Non-pigmented ciliary epithelial cell (primary cell): ENCODE measurements around the gene ZNF578.
"Not testable (repeated sequence)": the region's sequence is repeated elsewhere in the genome, so short reads cannot be mapped to it uniquely, and the experiment has no call there.

ENCODE experiments used
- DNase-seq: peaks from one replicate; pipeline ENCODE4 v3.0.0-alpha.2; 2010; ENCODE audit warnings: low read depth

Gene ZNF578

DNA sequence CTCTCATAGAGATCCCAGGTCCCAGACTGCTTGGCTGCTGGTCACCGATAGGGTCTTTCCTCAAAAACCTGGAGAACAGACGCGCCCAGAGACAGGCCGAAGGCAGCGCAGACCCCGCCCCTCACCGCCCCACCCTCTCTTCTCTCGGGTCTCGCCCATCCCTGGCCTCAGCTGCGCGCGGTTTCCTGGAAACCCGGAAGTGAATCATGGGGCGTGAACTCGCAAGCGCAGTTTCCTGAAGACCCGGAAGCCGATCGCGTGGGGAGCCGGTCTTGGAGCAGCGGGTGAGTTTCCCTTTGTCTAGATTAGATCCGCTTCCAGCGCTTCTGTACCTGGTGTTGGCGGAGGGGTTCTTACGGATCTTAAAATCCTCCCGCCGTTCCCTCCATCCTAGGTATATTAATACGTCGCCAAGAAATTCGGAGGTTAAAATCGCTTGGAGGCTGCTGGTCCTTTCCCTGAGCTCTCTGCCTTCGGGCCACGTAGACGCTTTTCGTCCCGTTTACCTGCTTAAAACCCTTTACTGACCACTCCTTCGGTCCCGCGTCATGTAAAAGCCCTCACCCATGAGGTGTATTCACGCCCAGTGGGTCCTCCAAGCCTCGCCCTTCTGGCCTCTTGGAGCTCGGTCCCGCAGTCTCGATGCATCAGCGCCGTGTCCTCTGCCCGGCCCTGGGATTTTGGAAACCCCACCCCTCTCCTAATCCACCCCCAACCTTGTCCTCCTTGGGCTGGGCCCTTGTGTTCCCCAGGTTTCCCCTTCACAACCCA lies at the start of gene ZNF578:
TSS of gene ZNF578 (plus strand) at position 230 of the 771 bp plus-strand sequence. CDS start 48,293 bp downstream, outside the sequence.
- peak; percentile 53 for DNase-seq

DNA sequence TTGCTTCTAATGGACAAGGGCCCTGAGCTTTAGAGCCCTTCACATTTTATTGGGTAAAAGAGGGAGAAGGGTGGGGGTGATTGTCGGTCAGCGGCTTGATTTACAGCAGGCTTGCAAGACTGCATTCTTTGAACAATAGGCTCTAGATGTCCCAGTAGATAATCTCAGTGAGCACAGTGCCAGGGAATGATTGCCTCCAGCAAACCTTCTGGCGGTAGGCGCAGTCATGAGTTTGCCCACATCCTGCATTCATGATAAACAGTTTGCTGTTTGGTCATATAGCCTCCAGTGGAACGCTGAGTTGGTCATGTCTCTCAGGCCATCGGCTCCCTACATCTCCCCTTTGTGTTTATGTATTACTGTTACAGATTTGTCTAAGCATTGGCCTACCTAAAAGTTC lies 43.1 kb upstream of the ZNF578 start:
- no peak for DNase-seq

DNA sequence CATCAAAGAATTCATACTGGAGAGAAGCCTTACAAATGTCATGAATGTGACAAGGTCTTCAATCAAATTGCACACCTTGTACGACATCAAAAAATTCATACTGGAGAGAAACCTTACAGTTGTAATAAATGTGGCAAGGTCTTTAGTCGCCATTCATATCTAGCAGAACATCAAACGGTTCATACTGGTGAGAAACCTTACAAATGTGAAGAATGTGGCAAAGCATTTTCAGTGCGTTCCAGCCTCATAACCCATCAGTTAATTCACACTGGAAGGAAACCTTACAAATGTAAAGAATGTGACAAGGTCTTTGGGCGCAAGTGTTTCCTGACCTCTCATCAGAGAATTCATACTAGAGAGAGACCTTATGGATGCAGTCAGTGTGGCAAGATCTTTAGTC lies 37.6 kb upstream of the ZNF578 start:
- DNase-seq: no peak

DNA sequence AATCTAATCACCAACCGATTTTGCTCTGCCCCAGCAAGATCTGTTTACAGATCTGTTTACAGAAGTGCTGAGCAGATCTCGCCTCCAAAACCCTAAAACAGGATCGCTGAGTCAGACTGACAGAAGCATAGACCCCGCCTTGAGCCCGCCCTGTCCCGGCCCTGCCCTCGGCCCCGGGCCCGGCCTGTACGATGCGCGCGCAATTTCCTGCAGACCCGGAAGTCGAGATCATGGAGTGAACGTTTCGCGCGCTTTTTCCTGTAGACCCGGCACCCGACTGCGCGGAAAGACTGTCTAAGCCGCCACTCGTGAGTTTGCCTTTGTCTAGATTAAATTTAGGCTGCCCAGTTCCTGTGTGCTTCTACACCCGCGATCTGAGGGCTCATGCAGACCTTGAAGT lies 24.4 kb upstream of the ZNF578 start, which contains the start of gene ZNF534:
TSS of gene ZNF534 (plus strand) at position 212 of the 400 bp plus-strand sequence. CDS start 2,327 bp downstream, outside the sequence.
- DNase-seq: no peak

DNA sequence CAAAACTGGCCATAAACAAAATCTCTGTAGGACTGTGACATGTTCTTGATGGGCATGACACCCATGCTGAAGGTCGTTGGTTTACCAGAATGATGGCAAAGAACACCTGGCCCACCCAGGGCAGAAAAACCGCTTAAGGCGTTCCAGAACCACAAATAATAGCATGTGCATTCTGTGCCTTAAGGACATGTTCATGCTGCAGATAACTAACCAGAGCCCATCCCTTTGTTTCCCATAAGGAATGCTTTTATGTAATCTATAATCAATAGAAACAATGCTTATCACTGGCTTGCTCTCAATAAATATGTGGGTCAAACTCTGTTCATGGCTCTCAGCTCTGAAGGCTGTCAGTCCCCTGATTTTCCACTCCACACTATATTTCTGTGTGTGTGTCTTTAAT lies 11.2 kb upstream of the ZNF578 start:
- DNase-seq: no peak

DNA sequence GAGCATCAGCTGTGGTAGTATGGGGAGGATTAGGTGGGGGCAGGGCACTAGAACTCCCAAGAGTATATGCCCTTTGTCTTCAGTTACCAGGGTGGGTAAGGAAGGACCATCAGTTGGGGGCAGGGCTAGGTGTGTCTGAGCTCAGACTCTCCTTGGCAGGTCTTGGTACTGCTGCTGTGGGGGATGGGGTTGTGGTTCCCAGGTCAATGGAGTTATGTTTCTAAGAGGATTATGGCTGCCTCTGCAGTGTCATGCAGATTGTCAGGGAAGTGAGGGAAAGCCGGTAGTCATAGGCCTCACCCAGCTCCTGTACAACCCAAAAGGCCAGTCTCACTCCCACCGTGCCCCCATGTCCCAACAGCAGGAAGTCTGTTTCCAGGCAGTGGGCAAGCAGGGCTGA lies 8.8 kb upstream of the ZNF578 start:
- DNase-seq: no peak

DNA sequence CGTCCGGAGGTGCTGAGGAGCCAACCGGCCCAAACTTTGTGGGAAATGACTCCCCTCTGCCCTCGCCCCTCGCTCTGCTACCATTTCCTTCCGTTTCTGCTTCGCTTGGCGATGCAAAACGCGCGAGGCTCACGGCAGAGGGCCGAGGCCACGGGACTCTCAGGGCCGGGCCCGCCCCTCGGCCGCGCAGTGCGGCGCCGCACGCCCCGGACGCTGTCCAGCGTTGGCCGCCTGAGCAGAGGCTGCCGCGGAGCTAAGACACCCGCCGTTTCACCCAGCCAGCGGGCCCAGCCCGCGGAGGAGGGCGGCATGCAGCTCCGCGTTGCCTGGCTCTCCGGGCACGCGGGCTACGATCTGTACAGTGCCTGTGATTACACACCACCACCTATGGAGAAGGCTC lies 2.1 kb upstream of the ZNF578 start:
- no peak for DNase-seq

DNA sequence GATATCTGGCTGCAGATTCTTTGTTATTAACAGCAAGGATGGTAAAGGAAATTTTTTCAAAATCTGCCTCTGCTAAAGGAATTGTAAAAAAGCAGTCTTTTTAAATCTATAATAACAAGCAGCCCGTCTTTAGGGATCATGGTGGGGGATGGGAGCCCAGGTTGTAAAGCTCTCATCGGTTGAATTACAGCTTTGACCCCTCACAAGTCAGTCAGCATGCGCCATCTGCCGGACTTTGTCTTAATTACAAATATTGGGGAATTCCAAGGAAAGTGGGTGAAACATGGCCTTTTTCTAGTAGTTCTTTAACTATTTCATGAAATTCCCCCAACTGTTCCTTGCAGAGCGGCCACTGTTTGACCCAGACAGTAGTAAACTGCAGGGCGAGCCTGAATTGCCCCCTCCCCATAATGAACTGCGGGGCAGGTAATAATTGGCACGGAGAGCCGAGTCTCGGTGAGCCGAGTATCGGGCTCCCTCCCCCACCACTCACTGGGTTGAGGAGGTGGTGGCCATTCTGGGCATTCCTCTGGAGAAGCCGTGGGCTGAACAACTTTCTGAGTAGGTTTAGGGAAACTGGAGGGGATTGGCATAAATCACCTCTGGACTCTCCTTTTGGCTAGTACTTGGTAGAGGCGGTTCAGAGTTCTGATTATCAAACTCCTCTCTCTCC lies 11.6 kb downstream of the ZNF578 start:
- DNase-seq: no peak

DNA sequence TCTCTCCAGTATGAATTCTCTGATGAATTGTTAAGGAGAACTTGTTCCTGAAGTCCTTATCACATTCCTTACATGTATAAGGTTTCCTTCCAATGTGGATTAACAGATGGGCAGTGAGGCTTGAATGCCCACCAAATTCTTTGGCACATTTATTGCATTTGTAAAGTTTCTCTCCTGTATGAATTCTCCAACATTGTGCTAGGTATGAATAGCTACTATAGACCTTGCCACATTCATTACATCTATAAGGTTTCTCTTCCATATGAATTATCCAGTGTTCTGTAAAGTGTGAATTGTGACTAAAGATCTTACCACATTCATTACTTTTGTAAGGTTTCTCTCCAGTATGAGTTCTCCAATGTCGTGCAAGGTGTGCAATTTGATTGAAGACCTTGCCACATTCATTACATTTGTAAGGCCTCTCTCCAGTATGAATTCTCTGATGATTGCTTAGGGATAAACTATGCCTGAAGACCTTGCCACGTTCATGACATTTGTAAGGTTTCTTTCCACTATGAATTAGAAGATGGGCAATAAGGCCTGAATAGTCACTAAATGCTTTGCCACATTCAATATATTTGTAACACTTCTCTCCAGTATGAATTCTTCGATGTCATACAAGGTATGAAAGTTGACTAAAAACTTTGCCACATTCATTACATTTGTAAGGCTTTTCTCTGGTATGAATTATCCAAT lies 20.4 kb downstream of the ZNF578 start:
- DNase-seq: no peak

DNA sequence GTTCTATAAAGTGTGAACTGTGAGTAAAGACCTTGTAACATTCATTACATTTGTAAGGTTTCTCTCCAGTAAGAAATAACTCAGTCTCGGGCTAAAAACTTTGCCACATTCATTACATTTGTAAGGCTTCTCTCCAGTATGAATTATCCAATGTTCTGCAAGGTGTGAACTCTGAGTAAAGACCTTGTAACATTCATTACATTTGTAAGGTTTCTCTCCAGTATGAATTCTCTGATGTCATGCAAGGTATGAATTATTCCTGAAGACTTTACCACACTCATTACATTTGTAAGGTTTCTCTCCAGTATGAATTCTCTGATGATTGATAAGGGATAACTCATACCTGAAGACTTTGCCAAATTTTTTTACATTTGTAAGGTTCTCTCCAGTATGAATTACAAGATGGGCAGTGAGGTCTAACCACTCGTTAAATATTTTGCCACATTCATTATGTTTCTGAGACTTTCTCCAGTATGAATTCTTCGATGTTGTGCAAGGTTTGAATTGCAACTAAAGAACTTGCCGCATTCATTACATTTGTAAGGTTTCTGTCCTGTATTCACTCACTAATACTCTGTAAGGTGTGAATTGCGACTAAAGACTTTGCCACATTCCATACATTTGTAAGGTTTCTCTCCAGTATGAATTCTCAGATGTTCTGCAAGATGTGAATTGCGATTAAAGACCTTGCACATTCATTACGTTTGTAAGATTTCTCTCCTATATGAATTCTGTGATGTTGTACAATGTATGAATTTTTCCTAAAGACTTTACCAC lies 21.2 kb downstream of the ZNF578 start:
- DNase-seq: no peak

DNA sequence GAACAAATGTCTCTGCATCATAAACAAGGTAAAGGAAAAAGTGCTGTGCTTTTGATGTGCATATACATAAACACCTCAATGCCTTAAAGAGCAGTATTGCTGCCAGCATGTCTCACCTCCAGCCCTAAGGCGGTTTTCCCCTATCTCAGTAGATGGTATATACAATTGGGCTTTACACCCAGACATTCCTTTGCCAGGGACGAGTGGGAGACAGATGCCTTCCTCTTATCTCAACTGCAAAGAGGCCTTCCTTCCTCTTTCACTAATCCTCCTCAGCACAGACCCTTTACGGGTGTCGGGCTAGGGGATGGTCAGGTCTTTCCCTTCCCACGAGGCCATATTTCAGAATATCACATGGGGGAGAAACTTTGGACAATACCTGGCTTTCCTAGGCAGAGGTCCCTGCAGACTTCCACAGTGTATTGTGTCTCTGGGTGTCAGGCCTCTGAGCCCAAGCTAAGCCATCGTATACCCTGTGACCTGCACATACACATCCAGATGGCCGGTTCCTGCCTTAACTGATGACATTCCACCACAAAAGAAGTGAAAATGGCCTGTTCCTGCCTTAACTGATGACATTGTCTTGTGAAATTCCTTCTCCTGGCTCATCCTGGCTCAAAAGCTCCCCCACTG lies 30.9 kb downstream of the ZNF578 start:
- DNase-seq: not testable (repeated sequence)

DNA sequence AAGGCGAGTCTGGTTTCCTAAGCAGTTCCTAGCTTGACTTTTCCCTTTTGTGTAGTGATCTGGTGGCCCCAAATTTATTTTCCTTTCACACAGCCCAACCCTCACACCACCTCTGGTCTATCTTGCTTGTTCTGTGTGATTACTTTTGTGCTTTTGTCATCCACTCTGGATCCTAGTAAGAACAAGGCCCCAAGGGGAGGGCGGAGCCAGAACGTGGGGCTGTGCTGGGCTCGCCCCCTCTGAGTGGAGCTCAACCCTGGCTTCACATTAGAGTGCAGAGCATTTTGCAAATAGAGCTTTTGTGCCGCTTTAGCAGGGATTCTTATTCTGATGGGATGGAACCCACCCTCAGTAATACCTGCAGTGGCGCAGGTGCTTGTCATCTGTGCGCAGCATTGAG lies 31.7 kb downstream of the ZNF578 start:
- not testable (repeated sequence) for DNase-seq

DNA sequence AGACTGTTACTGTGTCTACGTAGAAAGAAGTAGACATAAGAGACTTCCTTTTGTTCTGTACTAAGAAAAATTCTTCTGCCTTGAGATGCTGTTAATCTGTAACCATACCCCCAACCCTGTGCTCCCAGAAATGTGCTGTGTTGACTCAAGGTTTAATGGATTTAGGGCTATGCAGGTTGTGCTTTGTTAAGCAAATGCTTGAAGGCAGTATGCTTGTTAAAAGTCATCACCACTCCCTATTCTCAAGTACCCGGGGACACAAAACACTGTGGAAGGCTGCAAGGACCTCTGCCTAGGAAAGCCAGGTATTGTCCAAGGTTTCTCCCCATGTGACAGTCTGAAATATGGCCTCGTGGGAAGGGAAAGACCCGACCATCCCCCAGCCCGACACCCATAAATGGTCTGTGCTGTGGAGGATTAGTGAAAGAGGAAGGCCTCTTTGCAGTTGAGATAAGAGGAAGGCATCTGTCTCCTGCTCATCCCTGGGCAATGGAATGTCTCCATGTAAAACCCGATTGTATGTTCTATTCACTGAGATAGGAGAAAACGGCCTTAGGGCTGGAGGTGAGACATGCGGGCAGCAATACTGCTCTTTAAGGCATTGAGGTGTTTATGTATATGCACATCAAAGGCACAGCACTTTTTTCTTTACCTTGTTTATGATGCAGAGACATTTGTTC lies 32.3 kb downstream of the ZNF578 start:
- DNase-seq: not testable (repeated sequence)

DNA sequence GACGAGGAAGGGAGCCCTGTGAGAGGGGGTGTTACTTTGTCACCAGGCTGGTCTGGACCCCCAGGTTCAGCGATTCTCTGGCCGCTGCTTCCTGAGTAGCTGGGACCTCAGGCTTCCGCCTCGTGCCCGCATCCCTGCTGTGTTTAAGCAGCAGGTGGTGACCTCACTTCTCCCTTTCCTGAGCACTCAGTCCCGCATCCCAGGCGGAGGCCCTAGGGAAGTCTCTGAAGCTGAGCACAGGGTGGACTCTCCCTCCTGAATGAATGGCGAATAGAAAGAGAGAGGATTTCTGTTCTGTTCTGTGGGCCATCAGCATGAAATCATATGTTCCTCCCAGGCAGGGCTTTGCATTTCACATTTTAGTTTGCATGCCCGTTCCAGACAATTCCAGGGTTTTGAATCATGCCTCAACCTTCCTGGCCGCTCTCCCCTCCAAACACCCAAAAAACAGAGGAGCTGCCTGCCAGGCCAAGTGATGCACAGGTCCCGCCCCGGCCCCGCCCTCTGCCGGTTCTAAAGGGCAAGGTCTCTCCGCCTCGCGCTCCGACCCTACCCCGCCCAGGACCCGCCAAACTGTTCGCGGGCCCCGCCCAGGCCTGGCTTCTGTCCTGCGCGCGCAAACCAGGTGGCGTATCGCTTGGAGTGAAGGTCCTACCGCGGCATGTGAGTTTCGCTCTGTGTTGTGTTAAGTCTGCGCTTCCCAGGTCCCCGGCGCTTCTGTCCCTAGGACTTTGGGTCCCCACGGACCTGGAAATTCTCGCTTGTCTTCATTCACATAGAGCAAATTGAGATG lies 39.0 kb downstream of the ZNF578 start:
- DNase-seq: no peak

DNA sequence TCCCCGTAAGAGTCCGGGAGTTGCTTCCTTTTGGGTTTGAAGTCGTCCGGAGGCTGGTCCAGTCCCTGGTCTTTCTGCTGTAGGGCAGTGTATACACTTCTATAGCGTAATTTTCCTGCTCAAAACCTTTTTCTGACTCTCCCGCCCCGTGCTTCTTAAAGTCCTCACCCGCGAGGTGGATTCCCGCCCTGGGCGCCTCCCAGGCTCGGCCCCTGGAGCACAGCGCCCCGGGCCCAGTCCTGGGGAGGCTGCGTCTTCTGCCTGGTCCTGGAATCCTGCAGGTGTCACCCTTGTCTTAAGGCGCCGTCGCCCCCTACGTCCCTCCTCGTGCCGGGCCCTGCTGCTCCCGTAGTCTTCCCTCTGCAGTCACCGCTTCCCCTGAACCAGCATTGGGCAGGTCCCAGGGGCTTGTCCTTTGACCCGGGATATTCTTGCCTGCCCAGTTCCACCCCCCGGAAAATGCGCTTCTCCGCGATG lies 39.7 kb downstream of the ZNF578 start:
- DNase-seq: no peak

DNA sequence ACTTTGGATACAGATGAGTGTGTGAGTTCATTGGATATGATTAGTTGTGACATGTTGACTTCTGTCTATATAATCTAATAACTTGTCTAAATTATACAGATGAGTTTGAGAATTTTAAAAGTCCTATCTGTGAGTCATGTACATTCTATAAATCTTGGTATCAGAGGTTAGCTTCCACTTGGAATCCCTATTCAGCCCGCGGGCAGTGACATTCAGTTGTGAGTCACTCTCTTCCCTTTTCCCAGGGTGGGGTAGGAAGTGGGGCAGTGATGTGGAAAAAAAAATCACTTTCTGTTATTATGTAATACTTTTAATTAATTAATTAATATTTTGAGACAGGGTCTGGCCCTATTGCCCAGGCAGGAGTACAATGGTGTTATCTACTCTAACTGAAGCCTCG lies 41.2 kb downstream of the ZNF578 start:
- no peak for DNase-seq

DNA sequence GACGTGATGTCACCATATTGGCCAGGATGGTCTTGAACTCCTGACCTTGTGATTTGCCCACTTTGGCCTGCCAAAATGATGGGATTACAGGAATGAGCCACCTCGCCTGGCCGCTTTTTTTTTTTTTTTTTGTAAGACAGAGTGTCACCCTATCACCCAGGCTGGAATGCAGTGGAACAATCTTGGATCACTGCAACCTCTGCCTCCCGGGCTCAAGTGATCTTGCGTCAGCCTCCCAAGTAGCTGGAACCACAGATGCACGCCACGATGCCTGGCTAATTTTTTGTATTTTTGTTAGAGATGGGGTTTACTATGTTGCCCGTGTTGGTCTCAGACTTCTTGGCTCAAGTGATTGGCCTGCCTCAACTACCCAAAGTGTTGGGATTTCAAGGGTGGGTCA lies 45.2 kb downstream of the ZNF578 start:
- no peak for DNase-seq

DNA sequence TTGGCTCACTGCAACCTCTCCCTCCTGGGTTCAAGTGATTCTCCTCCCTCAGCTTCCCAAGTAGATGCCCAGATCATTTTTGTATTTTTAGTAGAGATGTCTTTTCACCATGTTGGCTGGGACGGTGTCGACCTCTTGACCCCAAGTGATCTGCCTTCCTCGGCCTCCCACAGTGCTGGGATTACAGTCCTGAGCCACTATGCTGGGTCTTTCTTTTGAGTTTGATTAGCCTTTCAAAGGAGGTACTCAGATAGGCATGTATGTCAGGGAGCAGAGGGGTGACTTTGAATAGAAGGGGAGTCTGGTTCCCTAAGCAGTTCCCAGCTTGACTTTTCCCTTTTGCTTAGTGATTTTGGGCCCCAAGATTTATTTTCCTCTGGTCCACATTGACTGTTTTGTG lies 47.1 kb downstream of the ZNF578 start:
- DNase-seq: not testable (repeated sequence)

DNA sequence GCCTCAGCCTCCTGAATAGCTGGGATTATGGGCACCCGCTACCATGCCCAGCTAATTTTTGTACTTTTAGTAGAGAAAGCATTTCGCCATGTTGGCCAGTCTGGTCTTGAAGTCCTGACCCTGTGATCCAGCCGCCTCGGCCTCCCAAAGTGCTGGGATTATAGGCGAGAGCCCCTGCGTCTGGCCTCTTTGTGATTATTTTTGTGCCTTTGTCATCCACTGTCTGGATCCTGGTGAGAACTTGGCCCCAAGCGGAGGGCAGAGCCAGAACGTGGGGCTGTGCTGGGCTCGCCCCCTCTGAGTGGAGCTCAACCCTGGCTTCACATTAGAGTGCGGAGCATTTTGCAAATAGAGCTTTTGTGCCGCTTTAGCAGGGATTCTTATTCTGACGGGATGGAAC lies 47.6 kb downstream of the ZNF578 start:
- not testable (repeated sequence) for DNase-seq

DNA sequence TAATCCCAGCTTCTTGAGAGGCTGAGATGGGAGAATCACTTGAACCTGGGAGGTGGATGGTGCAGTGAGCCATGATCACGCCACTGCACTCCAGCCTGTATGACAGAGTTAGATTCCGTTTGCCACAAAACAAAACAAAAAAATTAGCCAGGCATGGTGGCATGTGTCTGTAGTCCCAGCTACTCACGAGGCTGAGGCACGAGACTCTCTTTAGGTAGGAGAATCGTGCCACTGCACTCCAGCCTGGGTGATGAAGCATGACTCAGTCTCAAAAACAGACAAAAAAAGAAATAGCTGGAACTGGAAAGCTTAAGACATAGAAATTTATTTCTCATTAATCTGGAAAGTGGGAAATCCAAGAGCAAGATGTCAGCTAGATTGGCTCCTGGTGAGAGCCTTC lies 53.9 kb downstream of the ZNF578 start:
- DNase-seq: no peak
